Spleen (tissue), 11 donors: ENCODE results near the gene ROR1. TPM values are rescaled to one million over a fixed set of nuclear protein-coding genes. Genes with fewer than 3 reads are reported as not detected.

Source experiments
- DNase-seq: peaks from one replicate; pipeline ENCODE4 v3.0.0-alpha.2; 2020
- H3K27ac ChIP-seq, 8 donors: fragments of 200-600 bp; sonication (generic) in 7 of 8; 1 replicate in 4 of 8; 2 replicates in 4 of 8; pipeline versions ENCODE4 v1.5.0 to v1.8.0; 2016 to 2021; ENCODE audit warnings: inconsistent platforms in 4 of 8, mild to moderate bottlenecking in 4 of 8, moderate library complexity in 1 of 8
- H3K27me3 ChIP-seq, 7 donors: fragments of 200-600 bp; sonication (generic) in 6 of 7; replicated peaks in 1 of 7; 1 replicate in 4 of 7; 2 replicates in 3 of 7; pipeline versions ENCODE4 v1.5.0 to v1.8.0; 2016 to 2021; ENCODE audit warnings: inconsistent platforms in 3 of 7, mild to moderate bottlenecking in 1 of 7
- H3K36me3 ChIP-seq, 6 donors: fragments of 200-600 bp; sonication (generic) in 5 of 6; 1 replicate in 4 of 6; 2 replicates in 2 of 6; pipeline versions ENCODE4 v1.5.0 to v1.8.0; 2016 to 2021; ENCODE audit warnings: inconsistent platforms in 2 of 6
- H3K4me1 ChIP-seq, 6 donors: fragments of 200-600 bp; sonication (generic) in 5 of 6; 1 replicate in 3 of 6; 2 replicates in 3 of 6; pipeline versions ENCODE4 v1.5.0 to v1.8.0; 2016 to 2021; ENCODE audit warnings: inconsistent platforms in 3 of 6
- H3K4me3 ChIP-seq, 8 donors: fragments of 200-600 bp; sonication (generic) in 7 of 8; 1 replicate in 4 of 8; 2 replicates in 4 of 8; pipeline versions ENCODE4 v1.5.0 to v1.8.0; 2016 to 2021; ENCODE audit warnings: inconsistent platforms in 4 of 8, mild to moderate bottlenecking in 4 of 8, moderate library complexity in 2 of 8
- H3K9me3 ChIP-seq, 8 donors: fragments of 200-600 bp; sonication (generic) in 7 of 8; 1 replicate in 4 of 8; 2 replicates in 4 of 8; pipeline versions ENCODE4 v1.5.0 to v1.8.0; 2016 to 2021; ENCODE audit warnings: inconsistent platforms in 4 of 8
- CTCF ChIP-seq, 11 experiments: fragments of 200-600 bp in 7 of 11; fragments of 450-650 bp in 4 of 11; sonication (generic) in 4 of 11; IDR thresholded peaks in 8 of 11; conservative IDR thresholded peaks in 3 of 11; 1 replicate in 7 of 11; 2 replicates in 4 of 11; pipeline versions ENCODE4 v1.4.0 to v1.8.0; 2016 to 2021; ENCODE audit warnings: antibody characterized with exemption in 11 of 11, inconsistent platforms in 4 of 11, mild to moderate bottlenecking in 1 of 11
- POLR2A ChIP-seq, 3 donors: fragments of 450-650 bp; IDR thresholded peaks; one replicate each; pipeline ENCODE4 v1.5.1; 2017; ENCODE audit warnings: antibody characterized with exemption in 3 of 3, mild to moderate bottlenecking in 1 of 3
- POLR2AphosphoS5 ChIP-seq, 3 donors: sonication (generic); formaldehyde crosslinking; IDR thresholded peaks; one replicate each; pipeline ENCODE4 v1.5.1; 2017; ENCODE audit warnings: antibody characterized with exemption in 3 of 3
- WGBS, 5 donors: extraction: QIAGEN DNeasy Blood & Tissue Kit in 3 of 5; methylation state at CpG; one replicate each; pipeline versions ENCODE4 v1.1.5 to v1.1.7; 2013 to 2018; 5-methylcytosine and 5-hydroxymethylcytosine counted together
- intact Hi-C: fragments of 100-400 bp; cut with DNase I; formaldehyde crosslinking; loops from one replicate; pipeline ENCODE4 v1.15.0; 2023; ENCODE audit warnings: low total_unique reads
- polyA plus RNA-seq, 3 donors: library from polyadenylated mRNA; stranded (reverse); fragments of 200-250 nt; gene quantifications; one replicate each; pipeline ENCODE4 v1.2.1, GENCODE V29; 2013
- total RNA-seq, 7 donors: library from RNA; depleted of rRNA in 3 of 7; stranded (reverse); fragments of >200 nt in 3 of 7; fragmentation: NEBNext Ultra II Directional in 4 of 7; extraction: Animal tissue kit (Norgen Biotek cat#: 25700) in 4 of 7; gene quantifications; one replicate each; pipeline versions ENCODE4 v1.1.0 to v1.2.1, GENCODE V29; 2016 to 2021
- donor health status: healthy with polysubstance abuse.
- donor health status: DM: no; HTN: no; CAD: no; lungs with moderate emphysema.
- donor health status: DM: no; HTN: no; CAD: no.
- donor health status: Bipolar disorder and iron deficiency.
- donor health status: healthy.
- donor health status: DM: no; HTN: no; CAD: no.
- donor health status: DM: yes; HTN: yes; CAD: no.

ROR1 gene
- total and polyA plus RNA-seq, 10 donors, result 0.43 to 12.3 (median 6.4) TPM

GRCh38 chr1:64107632-64108031 is 333.8 kb downstream of the ROR1 start:
- Histone ChIP-seq H3K36me3 (no peaks in the 10 kb centered on the region), H3K4me1 (no peaks in the 10 kb centered on the region), H3K9me3 (peaks cover 0 to 7% (median 0%) of the 10 kb centered on the region in 8 donors), H3K27ac (no peak overlapping the region), H3K27me3 (no peaks in the 10 kb centered on the region), H3K4me3 (no peak overlapping the region)
- TF ChIP-seq CTCF (IDR thresholded peaks at IDR 0.05 in 8 of 11, conservative IDR thresholded peaks at IDR 0.05 in 3 of 11), result no peak
- no peak for TF ChIP-seq POLR2A (IDR thresholded peaks at IDR 0.05)
- TF ChIP-seq POLR2AphosphoS5 (IDR thresholded peaks at IDR 0.05), result no peak
- intact Hi-C loops, result no loop called here
- WGBS, 5 donors, result 83 to 92% (median 90%) methylated on average over 2 of the region's 2 CpGs
- DNase-seq, result no peak

GRCh38 chr1:64110924-64111777 is 337.3 kb downstream of the ROR1 start:
- WGBS, 5 donors, result 70 to 79% (median 77%) methylated on average over 6 of the region's 6 CpGs
- no peaks in the 10 kb centered on the region for H3K4me1 ChIP-seq
- no peaks in the 10 kb centered on the region for H3K9me3 ChIP-seq
- intact Hi-C loops, result no loop called here
- no peak for TF ChIP-seq POLR2AphosphoS5 (IDR thresholded peaks at IDR 0.05)
- no peak overlapping the region for H3K27ac ChIP-seq
- H3K36me3 ChIP-seq, result no peaks in the 10 kb centered on the region
- no peak for DNase-seq
- H3K27me3 ChIP-seq, result no peaks in the 10 kb centered on the region
- no peak overlapping the region for H3K4me3 ChIP-seq

- no peak for DNase-seq
- Histone ChIP-seq H3K27ac (no peak overlapping the region), H3K36me3 (no peaks in the 10 kb centered on the region), H3K4me3 (no peak overlapping the region), H3K9me3 (no peaks in the 10 kb centered on the region), H3K4me1 (no peaks in the 10 kb centered on the region), H3K27me3 (no peaks in the 10 kb centered on the region)
- no peak for TF ChIP-seq CTCF (IDR thresholded peaks at IDR 0.05 in 8 of 11, conservative IDR thresholded peaks at IDR 0.05 in 3 of 11)
- TF ChIP-seq POLR2AphosphoS5 (IDR thresholded peaks at IDR 0.05), result no peak
- TF ChIP-seq POLR2A (IDR thresholded peaks at IDR 0.05), result no peak
- intact Hi-C loops, result no loop called here
- 62 to 100% (median 81%) methylated on average over 1 to 3 of the region's 3 CpGs for WGBS, 5 donors
These were observed 338.0 kb downstream of the ROR1 start for GRCh38 chr1:64111787-64112186.

GRCh38 chr1:64112281-64112680 is 338.5 kb downstream of the ROR1 start:
- DNase-seq, result no peak
- no peak overlapping the region for H3K4me3 ChIP-seq
- H3K4me1 ChIP-seq, result no peaks in the 10 kb centered on the region
- no peaks in the 10 kb centered on the region for H3K27me3 ChIP-seq
- intact Hi-C loops, result no loop called here
- 80 to 89% (median 85%) methylated on average over 2 of the region's 2 CpGs for WGBS, 5 donors
- H3K36me3 ChIP-seq, result no peaks in the 10 kb centered on the region
- H3K9me3 ChIP-seq, result no peaks in the 10 kb centered on the region
- TF ChIP-seq CTCF (IDR thresholded peaks at IDR 0.05 in 8 of 11, conservative IDR thresholded peaks at IDR 0.05 in 3 of 11), result no peak
- TF ChIP-seq POLR2AphosphoS5 (IDR thresholded peaks at IDR 0.05), result no peak
- no peak for TF ChIP-seq POLR2A (IDR thresholded peaks at IDR 0.05)
- H3K27ac ChIP-seq, result no peak overlapping the region
